ENCODE data around the gene GPR137B.

GRCh38 chr1:236107121-236107907 is 35.0 kb upstream of the GPR137B start:
- TF ChIP-seq CTCF (IDR thresholded peaks at IDR 0.05) = no peak
- TF ChIP-seq EP300 (IDR thresholded peaks at IDR 0.05) = no peak
- no peak for TF ChIP-seq POLR2AphosphoS5 (IDR thresholded peaks at IDR 0.05)
- TF ChIP-seq POLR2A (IDR thresholded peaks at IDR 0.05) = no peak
